CD4-positive, CD25-positive, alpha-beta regulatory T cell (primary cell): ENCODE measurements around the gene FLRT2. TPM values are rescaled to one million over a fixed set of nuclear protein-coding genes. Genes with fewer than 3 reads are reported as not detected.

ENCODE experiments used
- ATAC-seq, 2 donors: fragments of 150-1000 bp; cut with Tn5 transposase; one replicate each; pipeline ENCODE4 v1.10.0; 2021; ENCODE audit warnings: low read depth in 2 of 2, moderate number of reproducible peaks in 2 of 2, moderate library complexity in 1 of 2
- DNase-seq, 3 donors: peaks; one replicate each; pipeline versions ENCODE4 v3.0.0 to v3.0.0-alpha.2; 2012 to 2022; ENCODE audit warnings: mixed read lengths in 1 of 3
- H3K27ac ChIP-seq: one replicate; pipeline ENCODE4 v1.7.0; 2013; ENCODE audit warnings: mild to moderate bottlenecking, low read length; ENCODE audit not compliant: insufficient read depth, poor library complexity, severe bottlenecking
- H3K27me3 ChIP-seq: one replicate; pipeline ENCODE4 v1.7.0; 2013; ENCODE audit warnings: low read length; ENCODE audit not compliant: control insufficient read depth, insufficient read depth
- H3K36me3 ChIP-seq: one replicate; pipeline ENCODE4 v1.7.0; 2013; ENCODE audit warnings: mild to moderate bottlenecking, low read length, moderate library complexity; ENCODE audit not compliant: control insufficient read depth, insufficient read depth
- H3K4me1 ChIP-seq: 2 replicates; pipeline ENCODE4 v1.7.0; 2013; ENCODE audit warnings: mild to moderate bottlenecking, low read length; ENCODE audit not compliant: insufficient read depth, control insufficient read depth, poor library complexity, severe bottlenecking
- H3K4me3 ChIP-seq: one replicate; pipeline ENCODE4 v1.7.0; 2013; ENCODE audit warnings: low read depth, mild to moderate bottlenecking, low read length, moderate library complexity
- H3K9me3 ChIP-seq, 2 experiments: 1 replicate in 1 of 2; 2 replicates in 1 of 2; pipeline ENCODE4 v1.7.0; 2013; ENCODE audit warnings: low read length in 2 of 2, mild to moderate bottlenecking in 1 of 2, moderate library complexity in 1 of 2; ENCODE audit not compliant: control insufficient read depth in 2 of 2
- H3K27ac Mint-ChIP-seq, 3 donors: one replicate each; pipeline ENCODE4 v1.8.0; 2020 to 2022; ENCODE audit warnings: mild to moderate bottlenecking in 3 of 3, mixed read lengths in 3 of 3, moderate library complexity in 2 of 3
- H3K27me3 Mint-ChIP-seq: one replicate; pipeline ENCODE4 v1.8.0; 2022; ENCODE audit warnings: mild to moderate bottlenecking, mixed read lengths
- H3K36me3 Mint-ChIP-seq: one replicate; pipeline ENCODE4 v1.8.0; 2020; ENCODE audit warnings: mixed read lengths
- H3K4me1 Mint-ChIP-seq, 4 donors: one replicate each; pipeline ENCODE4 v1.8.0; 2020 to 2022; ENCODE audit warnings: mixed read lengths in 4 of 4, mild to moderate bottlenecking in 1 of 4
- H3K4me3 Mint-ChIP-seq, 4 donors: one replicate each; pipeline ENCODE4 v1.8.0; 2020 to 2022; ENCODE audit warnings: mild to moderate bottlenecking in 4 of 4, mixed read lengths in 4 of 4, moderate library complexity in 3 of 4
- H3K9me3 Mint-ChIP-seq, 7 donors: one replicate each; pipeline ENCODE4 v1.8.0; 2020 to 2022; ENCODE audit warnings: mixed read lengths in 7 of 7, mild to moderate bottlenecking in 3 of 7, moderate library complexity in 2 of 7
- polyA plus RNA-seq, 4 donors: library from polyadenylated mRNA; unstranded; fragments of 300-500 nt; fragmentation: Illumina TruSeq; gene quantifications; one replicate each; pipeline ENCODE4 v1.2.3, GENCODE V29; 2021
- total RNA-seq: library from RNA; stranded (reverse); gene quantifications from one replicate; pipeline ENCODE4 v1.2.3, GENCODE V29; 2022

The FLRT2 gene
- total and polyA plus RNA-seq, 5 donors from 2014 or later, result not detected

GRCh38 chr14:85617791-85618190 is 87.8 kb downstream of the FLRT2 start:
- no peak overlapping the region for H3K27ac Mint-ChIP-seq
- ATAC-seq, result no peak

GRCh38 chr14:85618390-85618789 is 88.4 kb downstream of the FLRT2 start:
- Histone ChIP-seq H3K4me3 (no peak overlapping the region), H3K9me3 (no peaks in the 10 kb centered on the region), H3K36me3 (no peaks in the 10 kb centered on the region), H3K4me1 (no peaks in the 10 kb centered on the region), H3K27ac (no peak overlapping the region), H3K27me3 (no peaks in the 10 kb centered on the region)
- DNase-seq (no peak), ATAC-seq (no peak)
- Mint-ChIP-seq H3K4me3 (no peak overlapping the region), H3K9me3 (peaks cover 0 to 7% (median 2%) of the 10 kb centered on the region in 7 donors), H3K27me3 (no peaks in the 10 kb centered on the region), H3K27ac (no peak overlapping the region), H3K36me3 (no peaks in the 10 kb centered on the region), H3K4me1 (no peaks in the 10 kb centered on the region)

More at GRCh38 chr14:85617791-85618190, 87.8 kb downstream of the FLRT2 start:
- Histone ChIP-seq H3K27me3 (no peaks in the 10 kb centered on the region), H3K4me1 (no peaks in the 10 kb centered on the region), H3K9me3 (no peaks in the 10 kb centered on the region), H3K36me3 (no peaks in the 10 kb centered on the region), H3K27ac (no peak overlapping the region), H3K4me3 (no peak overlapping the region)
- peaks cover 0 to 7% (median 2%) of the 10 kb centered on the region in 7 donors for H3K9me3 Mint-ChIP-seq
- no peak overlapping the region for H3K4me3 Mint-ChIP-seq
- no peaks in the 10 kb centered on the region for H3K4me1 Mint-ChIP-seq
- no peaks in the 10 kb centered on the region for H3K27me3 Mint-ChIP-seq
- H3K36me3 Mint-ChIP-seq, result no peaks in the 10 kb centered on the region
- DNase-seq, result no peak

- H3K4me3 ChIP-seq, result no peak overlapping the region
- no peaks in the 10 kb centered on the region for H3K9me3 ChIP-seq
- H3K27ac ChIP-seq, result no peak overlapping the region
- no peaks in the 10 kb centered on the region for H3K36me3 ChIP-seq
- no peak for ATAC-seq
- Mint-ChIP-seq H3K4me3 (no peak overlapping the region), H3K27ac (no peak overlapping the region), H3K27me3 (no peaks in the 10 kb centered on the region), H3K36me3 (no peaks in the 10 kb centered on the region), H3K9me3 (peaks cover 0 to 7% (median 2%) of the 10 kb centered on the region in 7 donors), H3K4me1 (no peaks in the 10 kb centered on the region)
- H3K27me3 ChIP-seq, result no peaks in the 10 kb centered on the region
- no peak for DNase-seq
- H3K4me1 ChIP-seq, result no peaks in the 10 kb centered on the region
Observed at GRCh38 chr14:85618978-85619377, 89.0 kb downstream of the FLRT2 start.

- H3K36me3 Mint-ChIP-seq, result no peaks in the 10 kb centered on the region
- no peak for ATAC-seq
- no peak overlapping the region for H3K4me3 Mint-ChIP-seq
- H3K27me3 ChIP-seq, result no peaks in the 10 kb centered on the region
- no peaks in the 10 kb centered on the region for H3K4me1 Mint-ChIP-seq
- H3K4me3 ChIP-seq, result no peak overlapping the region
- H3K9me3 Mint-ChIP-seq, result peaks cover 0 to 6% (median 2%) of the 10 kb centered on the region in 7 donors
- no peak overlapping the region for H3K27ac Mint-ChIP-seq
- H3K36me3 ChIP-seq, result no peaks in the 10 kb centered on the region
- DNase-seq, result no peak
- H3K4me1 ChIP-seq, result no peaks in the 10 kb centered on the region
- H3K27ac ChIP-seq, result no peak overlapping the region
- H3K9me3 ChIP-seq, result no peaks in the 10 kb centered on the region
- H3K27me3 Mint-ChIP-seq, result no peaks in the 10 kb centered on the region
Observed at GRCh38 chr14:85619851-85620250, 89.9 kb downstream of the FLRT2 start.

- Mint-ChIP-seq H3K4me3 (no peak overlapping the region), H3K36me3 (no peaks in the 10 kb centered on the region), H3K4me1 (no peaks in the 10 kb centered on the region), H3K27ac (no peak overlapping the region), H3K9me3 (peaks cover 0 to 6% (median 0%) of the 10 kb centered on the region in 7 donors), H3K27me3 (no peaks in the 10 kb centered on the region)
- H3K27me3 ChIP-seq, result no peaks in the 10 kb centered on the region
- no peak overlapping the region for H3K4me3 ChIP-seq
- ATAC-seq, result no peak
- no peaks in the 10 kb centered on the region for H3K36me3 ChIP-seq
- no peaks in the 10 kb centered on the region for H3K4me1 ChIP-seq
- no peak for DNase-seq
- H3K27ac ChIP-seq, result no peak overlapping the region
- no peaks in the 10 kb centered on the region for H3K9me3 ChIP-seq
Observed at GRCh38 chr14:85620947-85621346, 91.0 kb downstream of the FLRT2 start.

- H3K36me3 Mint-ChIP-seq, result no peaks in the 10 kb centered on the region
- H3K4me1 Mint-ChIP-seq, result no peaks in the 10 kb centered on the region
- no peaks in the 10 kb centered on the region for H3K36me3 ChIP-seq
- H3K27ac Mint-ChIP-seq, result no peak overlapping the region
- no peaks in the 10 kb centered on the region for H3K27me3 ChIP-seq
- ATAC-seq (no peak), DNase-seq (no peak)
- no peaks in the 10 kb centered on the region for H3K27me3 Mint-ChIP-seq
- H3K4me1 ChIP-seq, result no peaks in the 10 kb centered on the region
- H3K27ac ChIP-seq, result no peak overlapping the region
- H3K9me3 Mint-ChIP-seq, result peaks cover 0 to 6% (median 0%) of the 10 kb centered on the region in 7 donors
- H3K9me3 ChIP-seq, result no peaks in the 10 kb centered on the region
- H3K4me3 Mint-ChIP-seq, result no peak overlapping the region
- no peak overlapping the region for H3K4me3 ChIP-seq
Observed at GRCh38 chr14:85622106-85622505, 92.2 kb downstream of the FLRT2 start.

- H3K27ac Mint-ChIP-seq, result no peak overlapping the region
- peaks cover 0 to 6% (median 0%) of the 10 kb centered on the region in 7 donors for H3K9me3 Mint-ChIP-seq
- ATAC-seq, result no peak
Observed at GRCh38 chr14:85622986-85623685, 93.2 kb downstream of the FLRT2 start.

GRCh38 chr14:85625925-85626585 is 96.1 kb downstream of the FLRT2 start:
- H3K27me3 Mint-ChIP-seq, result no peaks in the 10 kb centered on the region
- no peaks in the 10 kb centered on the region for H3K36me3 ChIP-seq

More at GRCh38 chr14:85622986-85623685, 93.2 kb downstream of the FLRT2 start:
- H3K4me1 ChIP-seq, result no peaks in the 10 kb centered on the region
- no peaks in the 10 kb centered on the region for H3K36me3 Mint-ChIP-seq
- H3K36me3 ChIP-seq, result no peaks in the 10 kb centered on the region
- H3K4me1 Mint-ChIP-seq, result no peaks in the 10 kb centered on the region
- no peaks in the 10 kb centered on the region for H3K9me3 ChIP-seq
- no peaks in the 10 kb centered on the region for H3K27me3 ChIP-seq
- H3K4me3 Mint-ChIP-seq, result no peak overlapping the region
- DNase-seq, result no peak
- H3K4me3 ChIP-seq, result no peak overlapping the region
- no peaks in the 10 kb centered on the region for H3K27me3 Mint-ChIP-seq
- H3K27ac ChIP-seq, result no peak overlapping the region

More at GRCh38 chr14:85625925-85626585, 96.1 kb downstream of the FLRT2 start:
- ATAC-seq (no peak), DNase-seq (no peak)
- no peaks in the 10 kb centered on the region for H3K27me3 ChIP-seq
- no peaks in the 10 kb centered on the region for H3K9me3 ChIP-seq
- peaks cover 0 to 6% (median 0%) of the 10 kb centered on the region in 7 donors for H3K9me3 Mint-ChIP-seq
- no peak overlapping the region for H3K27ac ChIP-seq
- H3K4me3 Mint-ChIP-seq, result no peak overlapping the region
- no peaks in the 10 kb centered on the region for H3K4me1 ChIP-seq
- no peaks in the 10 kb centered on the region for H3K36me3 Mint-ChIP-seq
- H3K4me1 Mint-ChIP-seq, result no peaks in the 10 kb centered on the region
- H3K4me3 ChIP-seq, result no peak overlapping the region
- H3K27ac Mint-ChIP-seq, result no peak overlapping the region
